HG03460 (cell line): Measurements from ENCODE around the gene PGM2.
"Not testable (repeated sequence)": the region's sequence is repeated elsewhere in the genome, so short reads cannot be mapped to it uniquely, and the experiment has no call there.

ENCODE experiments used
- ATAC-seq: cut with Tn5 transposase; IDR thresholded peaks from one replicate; pipeline ENCODE4 v1.9.1; 2021; ENCODE audit not compliant: unreplicated experiment

PGM2 gene

GRCh38 chr4:37826295-37827029 is at the start of gene PGM2:
PGM2 (plus strand) TSS chr4:37826686; CDS start chr4:37826733, 47 bp downstream.
- peak; percentile 96 for ATAC-seq

GRCh38 chr4:37779896-37780295 is 46.6 kb upstream of the PGM2 start:
- no peak for ATAC-seq

GRCh38 chr4:37780444-37781130 is 45.9 kb upstream of the PGM2 start:
- no peak for ATAC-seq

- no peak for ATAC-seq
Observed at GRCh38 chr4:37781131-37781455, 45.4 kb upstream of the PGM2 start.

GRCh38 chr4:37786267-37786666 is 40.2 kb upstream of the PGM2 start:
- not testable (repeated sequence) for ATAC-seq

GRCh38 chr4:37787883-37788460 is 38.5 kb upstream of the PGM2 start:
- not testable (repeated sequence) for ATAC-seq

- no peak for ATAC-seq
Observed at GRCh38 chr4:37788819-37789218, 37.7 kb upstream of the PGM2 start.

GRCh38 chr4:37792241-37792640 is 34.2 kb upstream of the PGM2 start:
- no peak for ATAC-seq

- ATAC-seq, result no peak
Observed at GRCh38 chr4:37793562-37793961, 32.9 kb upstream of the PGM2 start.

- no peak for ATAC-seq
Observed at GRCh38 chr4:37794056-37794455, 32.4 kb upstream of the PGM2 start.

- no peak for ATAC-seq
Observed at GRCh38 chr4:37795581-37796195, 30.8 kb upstream of the PGM2 start.

- ATAC-seq, result no peak
Observed at GRCh38 chr4:37797374-37797773, 29.1 kb upstream of the PGM2 start.

GRCh38 chr4:37797923-37798322 is 28.6 kb upstream of the PGM2 start:
- ATAC-seq, result no peak

- ATAC-seq, result no peak
Observed at GRCh38 chr4:37798616-37799015, 27.9 kb upstream of the PGM2 start.

- no peak for ATAC-seq
Observed at GRCh38 chr4:37799941-37800554, 26.4 kb upstream of the PGM2 start.

GRCh38 chr4:37802068-37802666 is 24.3 kb upstream of the PGM2 start:
- ATAC-seq, result no peak

GRCh38 chr4:37803348-37803973 is 23.0 kb upstream of the PGM2 start:
- no peak for ATAC-seq

- no peak for ATAC-seq
Observed at GRCh38 chr4:37805091-37805490, 21.4 kb upstream of the PGM2 start.

GRCh38 chr4:37812713-37813112 is 13.8 kb upstream of the PGM2 start:
- no peak for ATAC-seq

GRCh38 chr4:37815591-37815990 is 10.9 kb upstream of the PGM2 start:
- ATAC-seq, result no peak

GRCh38 chr4:37816006-37816405 is 10.5 kb upstream of the PGM2 start:
- no peak for ATAC-seq
